HepG2 (cell line): ENCODE measurements around the gene FCMR. TPM values are rescaled to one million over a fixed set of nuclear protein-coding genes. Genes with fewer than 3 reads are reported as not detected.
A peak's percentile ranks its signal among the peaks of the same experiment; 100 is the strongest.

Experiments used
- KLF16 ChIP-seq, 2 experiments: sonication (generic) in 1 of 2; formaldehyde crosslinking in 1 of 2; IDR thresholded peaks; 2 replicates each; pipeline versions ENCODE4 v1.6.1 to v1.8.0; 2016 to 2023; ENCODE audit warnings: missing genetic modification reagents in 2 of 2, missing compliant biosample characterization in 1 of 2
- NONO ChIP-seq, 2 experiments: fragments of 450-650 bp in 1 of 2; sonication (generic) in 1 of 2; formaldehyde crosslinking in 1 of 2; IDR thresholded peaks in 1 of 2; conservative IDR thresholded peaks in 1 of 2; 2 replicates each; pipeline versions ENCODE4 v1.6.1 to v1.8.0; 2017 to 2022; ENCODE audit warnings: mild to moderate bottlenecking in 1 of 2, missing genetic modification reagents in 1 of 2, moderate library complexity in 1 of 2
- SOX13 ChIP-seq, 3 experiments: fragments of 450-650 bp in 1 of 3; sonication (generic) in 1 of 3; formaldehyde crosslinking in 1 of 3; IDR thresholded peaks in 2 of 3; conservative IDR thresholded peaks in 1 of 3; 2 replicates each; pipeline versions ENCODE4 v1.5.0 to v1.6.1; 2016 to 2020; ENCODE audit warnings: antibody characterized with exemption in 1 of 3, mild to moderate bottlenecking in 1 of 3, missing compliant biosample characterization in 1 of 3, missing genetic modification reagents in 1 of 3, moderate library complexity in 1 of 3
- SUZ12 ChIP-seq: fragments of 150-350 bp; IDR thresholded peaks from 2 replicates; pipeline ENCODE4 v1.6.1; 2014; ENCODE audit warnings: low read depth, low read length
- ZHX2 ChIP-seq, 2 experiments: sonication (generic) in 1 of 2; formaldehyde crosslinking in 1 of 2; IDR thresholded peaks; 2 replicates each; pipeline versions ENCODE4 v1.6.1 to v1.9.0; 2014 to 2022; ENCODE audit warnings: antibody characterized with exemption in 1 of 2, borderline replicate concordance in 1 of 2, inconsistent platforms in 1 of 2, low read depth in 1 of 2, missing genetic modification reagents in 1 of 2
- ZNF614 ChIP-seq: IDR thresholded peaks from 2 replicates; pipeline ENCODE4 v1.6.1; 2018; ENCODE audit warnings: missing biosample characterization, missing genetic modification reagents, inconsistent platforms, borderline replicate concordance
- ZNF775 ChIP-seq: sonication (generic); formaldehyde crosslinking; IDR thresholded peaks from 2 replicates; pipeline ENCODE4 v1.4.0; 2020; ENCODE audit warnings: missing genetic modification reagents, mild to moderate bottlenecking, moderate library complexity, borderline replicate concordance
- ZSCAN30 ChIP-seq: sonication (generic); formaldehyde crosslinking; IDR thresholded peaks from 2 replicates; pipeline ENCODE4 v1.5.0; 2020; ENCODE audit warnings: mild to moderate bottlenecking, missing genetic modification reagents
- polyA plus RNA-seq, 8 experiments: library from polyadenylated mRNA; depleted of rRNA in 3 of 8; stranded (reverse) in 7 of 8; unstranded in 1 of 8; fragments of >200 nt; fragmentation: Illumina TruSeq in 4 of 8; extraction: Trizol in 4 of 8; gene quantifications; 2 replicates each; pipeline versions ENCODE4 v1.2.1 to v1.2.3, GENCODE V29; 2011 to 2016; ENCODE audit warnings: low read depth in 4 of 8, missing spikeins in 1 of 8, mixed read lengths in 1 of 8; ENCODE audit not compliant: insufficient read depth in 1 of 8
- total RNA-seq, 5 experiments: library from RNA; depleted of rRNA; stranded (reverse); fragments of >200 nt; fragmentation: Illumina TruSeq; extraction: Trizol; gene quantifications; 2 replicates each; pipeline ENCODE4 v1.2.3, GENCODE V29; 2016; ENCODE audit warnings: low read depth in 1 of 5
- TF ChIP-seq, protein P1 (sequence below): sonication (generic); formaldehyde crosslinking; IDR thresholded peaks from 2 replicates; pipeline ENCODE4 v1.8.0; 2022; ENCODE audit warnings: missing genetic modification reagents, mild to moderate bottlenecking, inconsistent platforms, borderline replicate concordance
- TF ChIP-seq, protein P2 (sequence below): sonication (generic); formaldehyde crosslinking; IDR thresholded peaks from 2 replicates; pipeline ENCODE4 v1.5.1; 2020; ENCODE audit warnings: missing genetic modification reagents, mild to moderate bottlenecking, borderline replicate concordance
- TF ChIP-seq, protein P3 (sequence below): sonication (generic); formaldehyde crosslinking; IDR thresholded peaks from 2 replicates; pipeline ENCODE4 v1.5.1; 2020; ENCODE audit warnings: missing genetic modification reagents, mild to moderate bottlenecking, borderline replicate concordance
- TF ChIP-seq, protein P4 (sequence below): IDR thresholded peaks from 2 replicates; pipeline ENCODE4 v1.6.1; 2016; ENCODE audit warnings: control low read depth

The FCMR gene
- total and polyA plus RNA-seq, 2 of the 13 experiments (the other 11 are each of a cell fraction or from before 2014, with no cell fraction given), result not detected

DNA sequence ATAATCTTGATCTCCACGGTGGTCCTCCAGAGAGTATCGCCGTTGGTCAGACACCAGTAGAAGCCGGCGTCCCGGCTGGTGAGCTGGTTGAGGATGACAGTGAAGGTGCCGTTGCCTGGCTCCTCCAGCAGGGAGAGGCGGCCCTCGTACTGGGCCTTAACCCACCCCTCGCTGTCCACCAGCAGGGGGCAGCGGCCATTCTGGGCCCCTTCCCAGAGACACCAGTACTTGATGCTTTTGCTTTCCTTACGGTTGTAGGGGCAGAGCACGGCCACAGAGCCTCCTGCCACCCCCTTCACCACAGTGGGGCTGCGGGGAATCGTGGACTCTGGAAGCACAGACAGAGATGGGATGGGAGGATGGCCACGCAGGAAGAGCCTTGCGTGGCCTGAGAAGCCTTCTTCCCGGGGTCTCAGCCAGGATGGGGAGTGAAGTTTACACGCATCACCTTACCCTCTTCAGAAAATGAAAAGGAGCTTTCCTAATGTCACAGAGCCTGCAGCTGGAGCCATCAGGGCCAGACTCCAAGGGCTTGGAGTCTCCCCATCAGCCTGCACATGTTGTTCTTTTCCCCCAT, 13.8 kb upstream of the FCMR start (continued):
- TF ChIP-seq, protein P1, sequence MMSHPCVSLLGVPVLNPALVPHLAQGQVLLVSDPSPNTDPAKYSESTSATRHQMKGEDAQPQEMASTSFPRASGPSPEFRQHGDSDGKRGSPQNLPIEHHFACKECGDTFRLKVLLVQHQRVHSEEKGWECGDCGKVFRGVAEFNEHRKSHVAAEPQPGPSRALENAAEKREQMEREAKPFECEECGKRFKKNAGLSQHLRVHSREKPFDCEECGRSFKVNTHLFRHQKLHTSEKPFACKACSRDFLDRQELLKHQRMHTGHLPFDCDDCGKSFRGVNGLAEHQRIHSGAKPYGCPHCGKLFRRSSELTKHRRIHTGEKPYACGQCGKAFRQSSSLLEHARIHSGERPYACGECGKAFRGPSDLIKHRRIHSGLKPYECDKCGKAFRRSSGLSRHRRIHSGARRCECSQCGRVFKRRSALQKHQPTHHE (CRISPR knock-in tag), result no peak
- no peak for TF ChIP-seq ZNF775 (CRISPR knock-in tag)
- TF ChIP-seq, protein P2, sequence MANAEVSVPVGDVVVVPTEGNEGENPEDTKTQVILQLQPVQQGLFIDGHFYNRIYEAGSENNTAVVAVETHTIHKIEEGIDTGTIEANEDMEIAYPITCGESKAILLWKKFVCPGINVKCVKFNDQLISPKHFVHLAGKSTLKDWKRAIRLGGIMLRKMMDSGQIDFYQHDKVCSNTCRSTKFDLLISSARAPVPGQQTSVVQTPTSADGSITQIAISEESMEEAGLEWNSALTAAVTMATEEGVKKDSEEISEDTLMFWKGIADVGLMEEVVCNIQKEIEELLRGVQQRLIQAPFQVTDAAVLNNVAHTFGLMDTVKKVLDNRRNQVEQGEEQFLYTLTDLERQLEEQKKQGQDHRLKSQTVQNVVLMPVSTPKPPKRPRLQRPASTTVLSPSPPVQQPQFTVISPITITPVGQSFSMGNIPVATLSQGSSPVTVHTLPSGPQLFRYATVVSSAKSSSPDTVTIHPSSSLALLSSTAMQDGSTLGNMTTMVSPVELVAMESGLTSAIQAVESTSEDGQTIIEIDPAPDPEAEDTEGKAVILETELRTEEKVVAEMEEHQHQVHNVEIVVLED (CRISPR knock-in tag), result no peak
- 0 out of 2 replicates have a peak, but pooled peaks have one; percentile 32 for TF ChIP-seq ZNF614 (CRISPR knock-in tag)
- no peak for TF ChIP-seq SUZ12
- no peak for TF ChIP-seq ZHX2 (IDR thresholded peaks at IDR 0.05; ENCODE audit: low read depth)
- TF ChIP-seq ZHX2 (CRISPR knock-in tag; IDR thresholded peaks at IDR 0.05; ENCODE audit: borderline replicate concordance), result no peak
- TF ChIP-seq ZSCAN30 (CRISPR knock-in tag), result no peak
- TF ChIP-seq NONO (IDR thresholded peaks at IDR 0.05), result no peak
- 0 out of 2 replicates have a peak, but pooled peaks have one; percentile 25 for TF ChIP-seq NONO (CRISPR knock-in tag; conservative IDR thresholded peaks at IDR 0.05)
- TF ChIP-seq SOX13 (IDR thresholded peaks at IDR 0.05), result no peak
- no peak for TF ChIP-seq SOX13 (CRISPR knock-in tag; conservative IDR thresholded peaks at IDR 0.05 in 1 of 2, IDR thresholded peaks at IDR 0.05 in 1 of 2)
- no peak for TF ChIP-seq KLF16 (CRISPR knock-in tag; IDR thresholded peaks at IDR 0.05)
- TF ChIP-seq, protein P3, sequence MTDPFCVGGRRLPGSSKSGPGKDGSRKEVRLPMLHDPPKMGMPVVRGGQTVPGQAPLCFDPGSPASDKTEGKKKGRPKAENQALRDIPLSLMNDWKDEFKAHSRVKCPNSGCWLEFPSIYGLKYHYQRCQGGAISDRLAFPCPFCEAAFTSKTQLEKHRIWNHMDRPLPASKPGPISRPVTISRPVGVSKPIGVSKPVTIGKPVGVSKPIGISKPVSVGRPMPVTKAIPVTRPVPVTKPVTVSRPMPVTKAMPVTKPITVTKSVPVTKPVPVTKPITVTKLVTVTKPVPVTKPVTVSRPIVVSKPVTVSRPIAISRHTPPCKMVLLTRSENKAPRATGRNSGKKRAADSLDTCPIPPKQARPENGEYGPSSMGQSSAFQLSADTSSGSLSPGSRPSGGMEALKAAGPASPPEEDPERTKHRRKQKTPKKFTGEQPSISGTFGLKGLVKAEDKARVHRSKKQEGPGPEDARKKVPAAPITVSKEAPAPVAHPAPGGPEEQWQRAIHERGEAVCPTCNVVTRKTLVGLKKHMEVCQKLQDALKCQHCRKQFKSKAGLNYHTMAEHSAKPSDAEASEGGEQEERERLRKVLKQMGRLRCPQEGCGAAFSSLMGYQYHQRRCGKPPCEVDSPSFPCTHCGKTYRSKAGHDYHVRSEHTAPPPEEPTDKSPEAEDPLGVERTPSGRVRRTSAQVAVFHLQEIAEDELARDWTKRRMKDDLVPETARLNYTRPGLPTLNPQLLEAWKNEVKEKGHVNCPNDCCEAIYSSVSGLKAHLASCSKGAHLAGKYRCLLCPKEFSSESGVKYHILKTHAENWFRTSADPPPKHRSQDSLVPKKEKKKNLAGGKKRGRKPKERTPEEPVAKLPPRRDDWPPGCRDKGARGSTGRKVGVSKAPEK (CRISPR knock-in tag), result no peak; the same call in 1 of the 2 replicates
- TF ChIP-seq, protein P4, sequence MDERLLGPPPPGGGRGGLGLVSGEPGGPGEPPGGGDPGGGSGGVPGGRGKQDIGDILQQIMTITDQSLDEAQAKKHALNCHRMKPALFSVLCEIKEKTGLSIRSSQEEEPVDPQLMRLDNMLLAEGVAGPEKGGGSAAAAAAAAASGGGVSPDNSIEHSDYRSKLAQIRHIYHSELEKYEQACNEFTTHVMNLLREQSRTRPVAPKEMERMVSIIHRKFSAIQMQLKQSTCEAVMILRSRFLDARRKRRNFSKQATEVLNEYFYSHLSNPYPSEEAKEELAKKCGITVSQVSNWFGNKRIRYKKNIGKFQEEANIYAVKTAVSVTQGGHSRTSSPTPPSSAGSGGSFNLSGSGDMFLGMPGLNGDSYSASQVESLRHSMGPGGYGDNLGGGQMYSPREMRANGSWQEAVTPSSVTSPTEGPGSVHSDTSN (CRISPR knock-in tag), result no peak
